Mammary epithelial cell (primary cell): Measurements from ENCODE around the gene METTL25B.

Source experiments
- EZH2 ChIP-seq: IDR thresholded peaks from 2 replicates; pipeline ENCODE4 v1.6.1; 2012; ENCODE audit warnings: low read length, inconsistent platforms, borderline replicate concordance
- TF ChIP-seq, protein P1 (sequence below), 2 donors: IDR thresholded peaks in 1 of 2; conservative IDR thresholded peaks in 1 of 2; 2 replicates each; pipeline ENCODE4 v1.5.1; 2011 to 2012; ENCODE audit warnings: inconsistent platforms in 2 of 2, low read length in 2 of 2, mild to moderate bottlenecking in 2 of 2, control low read depth in 1 of 2, low read depth in 1 of 2; ENCODE audit not compliant: insufficient read depth in 1 of 2; ENCODE audit errors: extremely low read depth in 1 of 2

- TF ChIP-seq, protein P1, sequence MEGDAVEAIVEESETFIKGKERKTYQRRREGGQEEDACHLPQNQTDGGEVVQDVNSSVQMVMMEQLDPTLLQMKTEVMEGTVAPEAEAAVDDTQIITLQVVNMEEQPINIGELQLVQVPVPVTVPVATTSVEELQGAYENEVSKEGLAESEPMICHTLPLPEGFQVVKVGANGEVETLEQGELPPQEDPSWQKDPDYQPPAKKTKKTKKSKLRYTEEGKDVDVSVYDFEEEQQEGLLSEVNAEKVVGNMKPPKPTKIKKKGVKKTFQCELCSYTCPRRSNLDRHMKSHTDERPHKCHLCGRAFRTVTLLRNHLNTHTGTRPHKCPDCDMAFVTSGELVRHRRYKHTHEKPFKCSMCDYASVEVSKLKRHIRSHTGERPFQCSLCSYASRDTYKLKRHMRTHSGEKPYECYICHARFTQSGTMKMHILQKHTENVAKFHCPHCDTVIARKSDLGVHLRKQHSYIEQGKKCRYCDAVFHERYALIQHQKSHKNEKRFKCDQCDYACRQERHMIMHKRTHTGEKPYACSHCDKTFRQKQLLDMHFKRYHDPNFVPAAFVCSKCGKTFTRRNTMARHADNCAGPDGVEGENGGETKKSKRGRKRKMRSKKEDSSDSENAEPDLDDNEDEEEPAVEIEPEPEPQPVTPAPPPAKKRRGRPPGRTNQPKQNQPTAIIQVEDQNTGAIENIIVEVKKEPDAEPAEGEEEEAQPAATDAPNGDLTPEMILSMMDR (conservative IDR thresholded peaks at IDR 0.05 in 1 of 2, IDR thresholded peaks at IDR 0.05 in 1 of 2; ENCODE audit: extremely low read depth in 1 of 2, insufficient read depth in 1 of 2, low read depth in 1 of 2, low read length in 2 of 2) = peak in 1 of 2 donors; percentile 1
- TF ChIP-seq EZH2 = no peak
Measured at GRCh38 chr1:156751757-156752481, 23.6 kb downstream of the METTL25B start.
